Camera-type eye (tissue), 1 donor: Measurements from ENCODE around the gene COL4A1. TPM values are rescaled to one million over a fixed set of nuclear protein-coding genes. Genes with fewer than 3 reads are reported as not detected.

Experiments used
- total RNA-seq: library from RNA; depleted of rRNA; stranded (reverse); fragments of >200 nt; gene quantifications from one replicate; pipeline ENCODE4 v1.2.3, GENCODE V29; 2014

The COL4A1 gene
- 465 TPM for total RNA-seq

GRCh38 chr13:110306960-110307766, at the start of gene COL4A1, which contains the start of gene COL4A2:
Gene COL4A1 (minus strand): TSS chr13:110307157. CDS start chr13:110307027, 130 bp downstream.
Gene COL4A2 (plus strand): TSS chr13:110307284. CDS start chr13:110307904, 620 bp downstream.

Other genes starting within 250 kb of the COL4A1 start
- gene COL4A2, start 127 bp upstream of the COL4A1 start, total RNA-seq: 391 TPM